H9 (cell line): ENCODE data around the gene KLHL41. TPM values are rescaled to one million over a fixed set of nuclear protein-coding genes. Genes with fewer than 3 reads are reported as not detected.

Experiments used
- DNase-seq: peaks from one replicate; pipeline ENCODE4 v3.0.0-alpha.2; 2017
- H2AFZ ChIP-seq: one replicate; pipeline ENCODE4 v1.6.1; 2013; ENCODE audit warnings: mild to moderate bottlenecking, low read length, control low read depth, moderate library complexity
- H2AK5ac ChIP-seq: 2 replicates; pipeline ENCODE4 v1.6.1; 2013; ENCODE audit warnings: low read length, control low read depth, mixed read lengths; ENCODE audit not compliant: insufficient read length
- H2BK120ac ChIP-seq: one replicate; pipeline ENCODE4 v1.6.1; 2013; ENCODE audit warnings: low read depth, mild to moderate bottlenecking, low read length, control low read depth, inconsistent platforms; ENCODE audit not compliant: poor library complexity, severe bottlenecking
- H2BK12ac ChIP-seq: 2 replicates; pipeline ENCODE4 v1.6.1; 2013; ENCODE audit warnings: low read length, control low read depth, mixed read lengths, low read depth; ENCODE audit not compliant: insufficient read length
- H2BK15ac ChIP-seq: 2 replicates; pipeline ENCODE4 v1.6.1; 2013; ENCODE audit warnings: low read depth, low read length, control low read depth
- H2BK20ac ChIP-seq: one replicate; pipeline ENCODE4 v1.6.1; 2013; ENCODE audit warnings: low read depth, mild to moderate bottlenecking, low read length, control low read depth, inconsistent platforms; ENCODE audit not compliant: poor library complexity, severe bottlenecking
- H2BK5ac ChIP-seq: 2 replicates; pipeline ENCODE4 v1.6.1; 2013; ENCODE audit warnings: low read length, control low read depth, mixed read lengths; ENCODE audit not compliant: insufficient read length
- H3K14ac ChIP-seq: 2 replicates; pipeline ENCODE4 v1.6.1; 2013; ENCODE audit warnings: low read length, control low read depth; ENCODE audit not compliant: insufficient read depth
- H3K18ac ChIP-seq: 2 replicates; pipeline ENCODE4 v1.6.1; 2013; ENCODE audit warnings: low read depth, mild to moderate bottlenecking, mixed read lengths, low read length, control low read depth; ENCODE audit not compliant: insufficient read length
- H3K23ac ChIP-seq: 2 replicates; pipeline ENCODE4 v1.6.1; 2013; ENCODE audit warnings: low read length, control low read depth, mixed read lengths, low read depth; ENCODE audit not compliant: insufficient read length
- H3K23me2 ChIP-seq: 2 replicates; pipeline ENCODE4 v1.6.1; 2013; ENCODE audit warnings: low read depth, mild to moderate bottlenecking, mixed read lengths, low read length, control low read depth; ENCODE audit not compliant: insufficient read length, poor library complexity, severe bottlenecking
- H3K27ac ChIP-seq: 2 replicates; pipeline ENCODE4 v1.5.1; 2013; ENCODE audit warnings: low read length, control low read depth, mixed read lengths, low read depth; ENCODE audit not compliant: insufficient read length
- H3K27me3 ChIP-seq: 2 replicates; pipeline ENCODE4 v1.6.1; 2013; ENCODE audit warnings: low read length, control low read depth, inconsistent platforms; ENCODE audit not compliant: insufficient read depth
- H3K4ac ChIP-seq: 2 replicates; pipeline ENCODE4 v1.6.1; 2013; ENCODE audit warnings: low read depth, mild to moderate bottlenecking, control low read depth, inconsistent platforms, low read length, moderate library complexity
- H3K4me1 ChIP-seq: 2 replicates; pipeline ENCODE4 v1.6.1; 2013; ENCODE audit warnings: low read length, control low read depth, inconsistent platforms; ENCODE audit not compliant: insufficient read depth
- H3K4me2 ChIP-seq: 2 replicates; pipeline ENCODE4 v1.6.1; 2013; ENCODE audit warnings: low read length, control low read depth, mixed read lengths; ENCODE audit not compliant: insufficient read length, insufficient read depth
- H3K56ac ChIP-seq: 2 replicates; pipeline ENCODE4 v1.6.1; 2013; ENCODE audit warnings: low read depth, mild to moderate bottlenecking, mixed read lengths, low read length, control low read depth; ENCODE audit not compliant: insufficient read length
- H3K79me1 ChIP-seq: 2 replicates; pipeline ENCODE4 v1.6.1; 2013; ENCODE audit warnings: low read depth, mild to moderate bottlenecking, moderate library complexity, low read length, control low read depth, inconsistent platforms; ENCODE audit not compliant: insufficient read depth, poor library complexity, severe bottlenecking
- H3K79me2 ChIP-seq: 2 replicates; pipeline ENCODE4 v1.6.1; 2013; ENCODE audit warnings: low read length, control low read depth, inconsistent platforms; ENCODE audit not compliant: insufficient read depth
- H3K9ac ChIP-seq: 2 replicates; pipeline ENCODE4 v1.6.1; 2013; ENCODE audit warnings: low read length, control low read depth, mixed read lengths; ENCODE audit not compliant: insufficient read length; ENCODE audit errors: extremely low read depth
- H3K9me3 ChIP-seq: one replicate; pipeline ENCODE4 v1.6.1; 2013; ENCODE audit warnings: low read depth, low read length, inconsistent platforms; ENCODE audit not compliant: control insufficient read depth
- H3T11ph ChIP-seq: one replicate; pipeline ENCODE4 v1.6.1; 2013; ENCODE audit warnings: mild to moderate bottlenecking, low read length, control low read depth, inconsistent platforms
- H4K20me1 ChIP-seq: one replicate; pipeline ENCODE4 v1.6.1; 2013; ENCODE audit not compliant: control insufficient read depth, insufficient read length, insufficient read depth
- H4K5ac ChIP-seq: 2 replicates; pipeline ENCODE4 v1.6.1; 2013; ENCODE audit warnings: low read depth, mild to moderate bottlenecking, mixed read lengths, low read length, control low read depth; ENCODE audit not compliant: insufficient read length
- H4K8ac ChIP-seq: replicated peaks from 2 replicates; pipeline ENCODE4 v1.6.1; 2013; ENCODE audit warnings: low read length, control low read depth, mixed read lengths, low read depth; ENCODE audit not compliant: insufficient read length
- H4K91ac ChIP-seq: 2 replicates; pipeline ENCODE4 v1.6.1; 2013; ENCODE audit warnings: low read depth, mild to moderate bottlenecking, moderate library complexity, mixed read lengths, low read length, control low read depth; ENCODE audit not compliant: insufficient read length
- H3K27ac Mint-ChIP-seq, 3 experiments: 2 replicates in 2 of 3; 3 replicates in 1 of 3; pipeline ENCODE4 v1.8.0; 2020 to 2021; ENCODE audit warnings: mixed read lengths in 3 of 3, mild to moderate bottlenecking in 1 of 3, moderate library complexity in 1 of 3
- H3K27me3 Mint-ChIP-seq: 2 replicates; pipeline ENCODE4 v1.8.0; 2021; ENCODE audit warnings: low read depth, mild to moderate bottlenecking, moderate library complexity, mixed read lengths
- H3K36me3 Mint-ChIP-seq, 3 experiments: 2 replicates in 2 of 3; 3 replicates in 1 of 3; pipeline ENCODE4 v1.8.0; 2020 to 2021; ENCODE audit warnings: low read depth in 3 of 3, mixed read lengths in 3 of 3; ENCODE audit not compliant: insufficient read depth in 1 of 3
- H3K4me1 Mint-ChIP-seq, 2 experiments: 2 replicates each; pipeline ENCODE4 v1.8.0; 2020; ENCODE audit warnings: mixed read lengths in 2 of 2
- H3K4me3 Mint-ChIP-seq, 2 experiments: 2 replicates in 1 of 2; 3 replicates in 1 of 2; pipeline ENCODE4 v1.8.0; 2020 to 2021; ENCODE audit warnings: mild to moderate bottlenecking in 2 of 2, mixed read lengths in 2 of 2, moderate library complexity in 1 of 2
- H3K9me3 Mint-ChIP-seq, 2 experiments: 2 replicates in 1 of 2; 3 replicates in 1 of 2; pipeline ENCODE4 v1.8.0; 2020; ENCODE audit warnings: mild to moderate bottlenecking in 2 of 2, mixed read lengths in 2 of 2, moderate library complexity in 1 of 2
- WGBS: extraction: QIAGEN DNeasy Blood & Tissue Kit; methylation state at CpG from one replicate; pipeline ENCODE4 v1.1.7; 2013; ENCODE audit warnings: missing lambda C conversion rate, low lambda C conversion rate, mixed read lengths; ENCODE audit not compliant: insufficient read length; ENCODE audit errors: extremely low coverage; 5-methylcytosine and 5-hydroxymethylcytosine counted together
- total RNA-seq: library from RNA; stranded (reverse); gene quantifications from 2 replicates; pipeline ENCODE4 v1.2.1, GENCODE V29; 2021
- TF ChIP-seq, protein P1 (sequence below): fragments of 200-600 bp; sonication (generic); conservative IDR thresholded peaks from 3 replicates; pipeline ENCODE4 v1.8.0; 2021; ENCODE audit warnings: antibody characterized with exemption, mild to moderate bottlenecking

The KLHL41 gene
- total RNA-seq, 1 experiment from 2014 or later: not detected

DNA sequence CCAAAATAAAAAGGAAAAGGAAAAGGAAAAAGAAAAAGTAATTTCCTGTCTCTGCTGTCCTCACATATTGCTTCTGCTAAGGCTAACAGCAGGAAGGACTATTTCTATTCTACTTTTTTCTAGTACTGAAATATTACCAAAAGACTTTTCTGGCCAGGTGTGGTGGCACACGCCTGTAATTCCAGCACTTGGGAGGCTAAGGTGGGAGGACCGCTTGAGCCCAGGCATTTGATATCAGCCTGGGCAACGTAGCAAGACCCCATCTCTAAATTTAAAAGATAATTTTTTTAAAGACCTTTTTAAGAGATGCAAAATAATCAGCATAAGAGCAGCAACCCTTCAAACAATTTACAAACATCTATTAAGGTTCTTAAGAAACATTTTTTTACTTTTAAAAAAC, 32.9 kb downstream of the KLHL41 start:
- H4K8ac ChIP-seq: no peak overlapping the region
- no peak overlapping the region for H3T11ph ChIP-seq
- no peak overlapping the region for H4K91ac ChIP-seq
- no peak overlapping the region for H3K27ac ChIP-seq
- no peak overlapping the region for H2BK12ac ChIP-seq
- H2BK120ac ChIP-seq: no peak overlapping the region
- H3K9me3 ChIP-seq: no peaks in the 10 kb centered on the region
- H3K56ac ChIP-seq: no peak overlapping the region
- Mint-ChIP-seq H3K4me1 (no peaks in the 10 kb centered on the region), H3K36me3 (peaks cover 4 to 48% (median 34%) of the 10 kb centered on the region in 3 experiments; a peak in 6 of 7 replicates), H3K9me3 (no peaks in the 10 kb centered on the region), H3K27ac (no peak overlapping the region), H3K4me3 (no peak overlapping the region), H3K27me3 (no peaks in the 10 kb centered on the region)
- no peak overlapping the region for H3K4me2 ChIP-seq
- H2BK5ac ChIP-seq: no peak overlapping the region
- no peak overlapping the region for H2BK15ac ChIP-seq
- no peak overlapping the region for H2BK20ac ChIP-seq
- H3K4me1 ChIP-seq: no peaks in the 10 kb centered on the region
- no CpG with 5 or more reads among the region's 3 CpGs for WGBS
- H3K79me1 ChIP-seq: no peaks in the 10 kb centered on the region
- no peak overlapping the region for H3K18ac ChIP-seq
- H4K5ac ChIP-seq: no peak overlapping the region
- H3K14ac ChIP-seq: no peak overlapping the region
- no peaks in the 10 kb centered on the region for H3K79me2 ChIP-seq
- no peak for DNase-seq
- H4K20me1 ChIP-seq: no peaks in the 10 kb centered on the region
- H3K23me2 ChIP-seq: no peaks in the 10 kb centered on the region
- no peak overlapping the region for H3K23ac ChIP-seq
- TF ChIP-seq, protein P1, sequence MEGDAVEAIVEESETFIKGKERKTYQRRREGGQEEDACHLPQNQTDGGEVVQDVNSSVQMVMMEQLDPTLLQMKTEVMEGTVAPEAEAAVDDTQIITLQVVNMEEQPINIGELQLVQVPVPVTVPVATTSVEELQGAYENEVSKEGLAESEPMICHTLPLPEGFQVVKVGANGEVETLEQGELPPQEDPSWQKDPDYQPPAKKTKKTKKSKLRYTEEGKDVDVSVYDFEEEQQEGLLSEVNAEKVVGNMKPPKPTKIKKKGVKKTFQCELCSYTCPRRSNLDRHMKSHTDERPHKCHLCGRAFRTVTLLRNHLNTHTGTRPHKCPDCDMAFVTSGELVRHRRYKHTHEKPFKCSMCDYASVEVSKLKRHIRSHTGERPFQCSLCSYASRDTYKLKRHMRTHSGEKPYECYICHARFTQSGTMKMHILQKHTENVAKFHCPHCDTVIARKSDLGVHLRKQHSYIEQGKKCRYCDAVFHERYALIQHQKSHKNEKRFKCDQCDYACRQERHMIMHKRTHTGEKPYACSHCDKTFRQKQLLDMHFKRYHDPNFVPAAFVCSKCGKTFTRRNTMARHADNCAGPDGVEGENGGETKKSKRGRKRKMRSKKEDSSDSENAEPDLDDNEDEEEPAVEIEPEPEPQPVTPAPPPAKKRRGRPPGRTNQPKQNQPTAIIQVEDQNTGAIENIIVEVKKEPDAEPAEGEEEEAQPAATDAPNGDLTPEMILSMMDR: no peak
- no peak overlapping the region for H3K4ac ChIP-seq
- no peaks in the 10 kb centered on the region for H3K27me3 ChIP-seq
- H2AFZ ChIP-seq: no peak overlapping the region
- no peak overlapping the region for H3K9ac ChIP-seq
- no peak overlapping the region for H2AK5ac ChIP-seq
